GM19351 (cell line): ENCODE results near the gene DGCR6.
"Not testable (repeated sequence)": the region's sequence is repeated elsewhere in the genome, so short reads cannot be mapped to it uniquely, and the experiment has no call there.

Source experiments
- ATAC-seq: cut with Tn5 transposase; IDR thresholded peaks from one replicate; pipeline ENCODE4 v1.9.1; 2021; ENCODE audit warnings: mild to moderate bottlenecking, moderate library complexity; ENCODE audit not compliant: unreplicated experiment

DGCR6 gene

GRCh38 chr22:18905540-18906409, at the start of gene DGCR6:
Gene DGCR6, plus strand, starts transcription at chr22:18906320. Its CDS starts 55 bp downstream, at chr22:18906375.
- peak; percentile 84 for ATAC-seq

DNA sequence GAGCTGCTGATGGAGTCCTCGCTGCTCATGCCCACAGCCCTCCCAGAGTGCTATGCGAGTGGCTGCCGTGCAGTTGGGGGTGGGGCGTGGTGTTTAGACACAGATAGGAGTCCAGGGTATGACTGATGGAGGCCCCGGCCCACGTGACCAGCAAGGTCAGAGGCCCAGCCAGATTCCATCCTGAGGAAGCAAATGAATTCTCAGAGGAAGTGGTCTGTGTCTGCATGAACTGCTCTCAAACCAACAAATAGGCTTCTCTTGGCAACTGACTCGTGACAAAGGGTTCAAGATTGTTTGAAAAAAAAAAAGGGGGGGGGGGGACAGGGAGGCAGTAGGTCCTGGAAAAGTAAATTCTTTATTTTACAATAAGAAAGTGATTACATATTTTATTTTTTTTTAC, 46.8 kb upstream of the DGCR6 start:
- not testable (repeated sequence) for ATAC-seq

DNA sequence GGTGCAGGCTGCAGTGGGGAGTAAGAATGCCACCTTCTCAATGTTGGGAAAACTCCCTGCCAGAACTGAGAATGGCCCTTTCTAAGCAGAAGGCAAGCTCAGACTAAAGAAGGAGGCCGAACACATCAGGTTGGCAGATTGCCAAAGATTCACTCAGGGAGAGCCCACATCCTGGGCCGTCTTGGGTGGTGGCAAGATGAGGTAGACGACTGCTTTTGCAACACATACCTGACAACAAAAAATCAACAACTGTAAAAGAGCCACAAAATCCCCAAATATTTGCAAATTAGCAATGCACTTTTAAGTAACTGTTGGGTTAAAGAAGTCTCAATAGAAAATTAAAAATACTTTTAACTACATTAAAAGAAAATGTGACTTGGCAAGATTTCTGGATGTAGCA, 24.9 kb upstream of the DGCR6 start:
- ATAC-seq, result not testable (repeated sequence)

DNA sequence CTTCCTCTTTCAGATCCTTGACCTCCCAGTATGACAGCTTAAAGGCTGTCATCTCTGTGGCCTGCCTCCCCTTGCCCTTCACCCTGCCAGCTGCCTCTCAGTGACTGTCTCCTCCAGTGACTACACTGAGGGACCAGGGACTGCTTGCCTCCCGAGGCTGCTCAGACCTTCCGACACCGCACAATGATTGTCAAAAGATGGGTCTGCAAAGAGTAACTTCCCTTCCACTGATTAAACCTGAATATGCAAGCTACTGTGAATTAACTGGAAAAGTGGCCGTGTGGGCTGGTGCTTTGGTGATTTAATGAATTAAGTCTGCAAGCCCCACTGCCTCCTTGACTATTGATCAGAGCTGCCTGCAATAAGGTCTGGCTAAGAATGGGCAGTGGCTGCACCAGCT, 21.7 kb upstream of the DGCR6 start:
- ATAC-seq, result not testable (repeated sequence)

DNA sequence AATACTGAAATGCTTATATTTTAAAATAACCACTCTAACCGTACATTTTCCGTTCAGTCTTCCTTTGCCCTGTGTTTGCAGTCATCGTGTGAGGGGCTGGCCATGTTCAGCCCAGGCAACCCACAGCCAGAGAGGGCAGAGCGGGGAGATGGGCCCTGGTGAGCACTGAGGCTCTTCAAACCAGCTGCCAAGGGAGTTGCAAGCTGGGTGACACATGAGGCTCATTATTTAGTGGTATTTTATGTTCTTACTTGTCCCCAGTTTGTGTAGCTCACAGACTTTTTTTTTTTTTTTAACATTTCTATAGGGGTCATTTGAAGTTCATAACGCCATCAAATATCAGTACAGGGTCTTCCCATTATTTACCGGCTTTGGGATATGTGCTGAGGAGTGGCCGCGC, 18.0 kb upstream of the DGCR6 start:
- no peak for ATAC-seq

GRCh38 chr22:18890510-18891192, 15.5 kb upstream of the DGCR6 start:
- ATAC-seq, result not testable (repeated sequence)

GRCh38 chr22:18893775-18894174, 12.3 kb upstream of the DGCR6 start:
- ATAC-seq, result not testable (repeated sequence)

- ATAC-seq, result not testable (repeated sequence)
Observed at GRCh38 chr22:18896037-18896657, 10.0 kb upstream of the DGCR6 start.

GRCh38 chr22:18906410-18906745, 258 bp downstream of the DGCR6 start:
- not testable (repeated sequence) for ATAC-seq

DNA sequence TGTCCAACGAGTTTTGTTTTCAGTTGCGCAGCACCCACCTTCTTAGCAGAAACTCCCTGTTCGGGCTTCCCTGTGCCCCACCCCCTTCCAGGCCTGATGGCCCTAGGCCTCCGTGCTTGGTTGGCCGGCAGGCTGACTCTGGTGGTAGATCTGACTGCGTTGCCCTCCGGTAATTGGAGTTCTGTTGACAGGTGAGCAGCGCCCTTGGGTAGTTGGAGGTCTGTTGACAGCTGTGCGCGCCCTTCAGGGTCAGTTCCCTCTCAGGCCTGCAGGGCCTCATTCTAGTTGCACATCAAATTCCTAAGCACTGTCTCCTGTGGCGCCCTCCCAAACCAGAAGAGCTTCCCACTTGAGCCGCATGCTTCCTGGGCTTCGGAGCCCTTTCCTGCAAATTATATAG, 776 bp downstream of the DGCR6 start:
- ATAC-seq, result no peak

DNA sequence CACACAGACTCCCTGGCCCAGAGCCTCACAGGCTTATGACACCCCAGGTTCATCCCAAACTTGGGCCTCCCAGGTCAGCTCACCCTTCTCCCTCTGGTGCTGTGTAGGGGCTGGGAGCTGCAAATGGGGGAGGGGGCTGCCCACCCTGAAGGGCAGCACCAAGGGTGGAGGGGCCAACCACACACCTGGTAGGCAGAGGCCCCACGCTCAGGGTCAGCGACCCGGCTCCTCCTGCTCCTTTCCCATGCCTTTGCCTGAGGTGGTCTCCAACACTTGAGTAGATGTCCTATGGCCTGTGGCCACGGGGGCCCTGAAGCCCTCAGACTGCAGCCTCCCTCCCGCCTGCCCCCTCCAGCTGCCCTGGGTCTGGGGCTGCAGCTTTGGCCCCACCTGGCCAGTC, 3.4 kb downstream of the DGCR6 start:
- ATAC-seq, result no peak

- not testable (repeated sequence) for ATAC-seq
Observed at GRCh38 chr22:18911535-18911934, 5.4 kb downstream of the DGCR6 start.

GRCh38 chr22:18912264-18912946, 6.3 kb downstream of the DGCR6 start:
- ATAC-seq, result not testable (repeated sequence)

- not testable (repeated sequence) for ATAC-seq
Observed at GRCh38 chr22:18914558-18914957, 8.4 kb downstream of the DGCR6 start.

DNA sequence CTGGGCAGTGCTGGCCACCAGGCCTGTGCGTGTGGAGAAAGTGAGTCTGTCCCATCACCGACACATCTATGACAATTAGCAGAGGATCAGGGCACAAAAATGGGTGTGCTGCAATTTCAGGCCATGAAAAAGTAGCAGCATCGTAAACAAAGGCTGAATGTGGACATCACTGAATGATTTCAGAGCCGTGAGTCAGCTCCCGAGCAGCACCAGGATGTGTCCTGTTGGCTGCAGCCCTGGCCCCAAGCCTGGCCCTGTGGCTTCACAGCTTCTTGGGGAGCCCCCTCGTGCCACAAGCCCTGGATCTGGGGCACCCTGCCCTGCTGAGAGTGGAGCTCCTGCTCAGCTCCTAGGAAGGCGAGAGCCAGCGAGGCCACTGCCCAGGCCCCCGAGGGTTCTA, 9.4 kb downstream of the DGCR6 start:
- ATAC-seq, result not testable (repeated sequence)

- ATAC-seq, result not testable (repeated sequence)
Observed at GRCh38 chr22:18917818-18918217, 11.7 kb downstream of the DGCR6 start.

DNA sequence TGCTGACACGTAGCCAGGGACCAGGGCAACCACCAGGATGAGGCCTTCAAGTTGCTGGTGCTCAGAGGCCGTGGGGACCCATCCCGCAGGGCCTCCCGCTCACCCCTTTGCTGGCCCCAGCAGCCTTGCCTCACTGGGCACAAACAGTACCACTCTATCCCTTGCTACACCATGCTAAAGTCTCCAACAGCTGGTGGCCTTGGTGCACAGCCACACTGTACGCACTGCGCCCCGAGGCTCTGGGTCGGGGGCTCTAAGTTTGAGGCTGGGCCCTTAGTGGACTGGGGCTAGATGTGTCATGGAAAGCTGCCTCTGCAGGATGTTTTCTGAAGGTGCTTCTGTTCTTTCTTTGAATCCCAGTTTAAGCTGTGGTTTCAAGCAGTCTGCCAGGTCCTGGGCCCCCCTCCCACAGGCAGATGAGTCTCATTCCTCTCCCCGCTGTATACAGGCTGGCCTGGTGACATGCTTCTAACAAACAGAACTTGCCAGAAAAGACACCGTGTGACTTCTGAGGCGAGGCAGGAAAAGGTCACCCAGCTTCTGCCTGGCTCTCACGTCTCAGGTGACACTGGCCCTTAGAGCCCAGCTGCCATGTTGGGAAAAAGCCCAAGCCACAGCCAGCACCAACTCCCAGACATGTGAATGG, 14.3 kb downstream of the DGCR6 start:
- not testable (repeated sequence) for ATAC-seq

DNA sequence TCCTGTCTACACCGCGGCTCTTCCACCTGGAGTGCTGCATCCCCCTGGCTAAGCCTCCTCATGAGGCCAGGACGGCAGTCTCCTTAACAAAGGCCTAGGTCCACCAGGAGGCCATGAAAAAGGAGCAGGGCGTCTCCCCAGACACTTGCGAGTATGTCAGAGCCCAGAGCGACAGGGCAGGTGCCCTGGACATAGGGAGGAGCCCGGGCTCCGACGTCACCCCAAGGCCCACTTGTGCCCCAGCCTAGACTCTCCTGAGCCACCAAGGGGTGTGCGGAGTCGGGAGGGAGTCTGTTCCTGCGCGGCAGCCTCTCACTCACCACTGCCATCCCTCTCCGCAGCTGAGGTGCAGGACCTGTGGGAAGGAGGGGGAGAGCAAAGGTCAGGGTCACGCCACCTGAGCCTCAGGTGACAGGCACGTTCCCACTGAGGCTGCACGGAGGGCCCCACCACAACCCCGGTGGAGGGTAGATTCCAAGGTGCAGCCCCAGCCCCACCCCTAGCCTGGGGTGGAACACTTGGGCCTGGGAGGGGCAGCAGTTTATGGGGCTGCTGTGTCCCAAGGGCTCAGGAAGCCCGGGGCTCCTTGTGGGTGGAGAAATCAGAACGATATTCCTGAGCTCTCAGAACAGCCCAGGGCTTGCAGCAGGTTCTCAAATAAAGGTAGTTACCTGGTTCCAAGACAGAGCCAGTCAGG, 19.4 kb downstream of the DGCR6 start:
- ATAC-seq, result no peak

DNA sequence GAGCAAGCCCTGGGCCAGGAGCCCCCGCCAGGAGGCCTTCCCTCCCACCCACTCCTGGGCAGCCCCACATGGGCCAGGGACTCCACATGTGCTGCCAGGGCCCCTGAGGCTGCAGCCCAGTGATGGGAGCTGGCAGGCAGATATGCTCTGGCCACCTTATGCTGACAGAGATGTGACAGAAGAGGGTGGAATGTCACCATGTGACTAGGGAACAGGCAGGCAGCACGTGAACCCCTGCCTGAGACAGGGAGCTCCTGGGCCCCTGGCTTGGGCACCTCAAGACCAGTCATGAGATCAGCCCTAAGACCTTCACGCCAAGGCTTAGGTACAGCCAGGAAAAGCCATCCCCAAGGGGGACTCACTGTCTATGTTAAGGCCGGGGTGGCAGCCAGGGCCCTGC, 20.9 kb downstream of the DGCR6 start:
- no peak for ATAC-seq

GRCh38 chr22:18927573-18927972, 21.5 kb downstream of the DGCR6 start:
- no peak for ATAC-seq
